GM12864 (cell line): ENCODE data around the gene SORCS2.

Experiments
- DNase-seq: peaks from one replicate; pipeline ENCODE4 v3.0.0-alpha.2; 2011; ENCODE audit warnings: low read depth
- H3K4me3 ChIP-seq: 2 replicates; pipeline ENCODE4 v1.5.1; 2011; ENCODE audit warnings: mild to moderate bottlenecking, low read depth, low read length, control low read depth
- CTCF ChIP-seq: IDR thresholded peaks from 2 replicates; pipeline ENCODE4 v1.5.1; 2011; ENCODE audit warnings: low read depth, mild to moderate bottlenecking, moderate library complexity, low read length, control low read depth, inconsistent platforms; ENCODE audit errors: missing control alignments

The SORCS2 gene

GRCh38 chr4:7704625-7705024, 512.3 kb downstream of the SORCS2 start:
- DNase-seq: no peak
- H3K4me3 ChIP-seq: no peak overlapping the region
- TF ChIP-seq CTCF: no peak

GRCh38 chr4:7705062-7705461, 512.7 kb downstream of the SORCS2 start:
- H3K4me3 ChIP-seq: no peak overlapping the region
- DNase-seq: no peak
- no peak for TF ChIP-seq CTCF

GRCh38 chr4:7705593-7705992, 513.3 kb downstream of the SORCS2 start:
- H3K4me3 ChIP-seq: no peak overlapping the region
- TF ChIP-seq CTCF: no peak
- DNase-seq: no peak

- TF ChIP-seq CTCF: no peak
- no peak overlapping the region for H3K4me3 ChIP-seq
- DNase-seq: no peak
These were observed 515.9 kb downstream of the SORCS2 start for GRCh38 chr4:7708238-7708637.

GRCh38 chr4:7708981-7709380, 516.6 kb downstream of the SORCS2 start:
- no peak for TF ChIP-seq CTCF
- H3K4me3 ChIP-seq: no peak overlapping the region
- DNase-seq: no peak

GRCh38 chr4:7709431-7709830, 517.1 kb downstream of the SORCS2 start:
- no peak overlapping the region for H3K4me3 ChIP-seq
- no peak for TF ChIP-seq CTCF
- no peak for DNase-seq

GRCh38 chr4:7710126-7710525, 517.8 kb downstream of the SORCS2 start:
- no peak for TF ChIP-seq CTCF
- DNase-seq: no peak
- no peak overlapping the region for H3K4me3 ChIP-seq
